ENCODE data around the gene RPL4. TPM values are rescaled to one million over a fixed set of nuclear protein-coding genes. Genes with fewer than 3 reads are reported as not detected.

The RPL4 gene
- total and polyA plus RNA-seq, 9 of the 15 experiments (the other 6 are each of a cell fraction or from before 2014, with no cell fraction given) = 2,055 to 7,760 (median 5,069) TPM

GRCh38 chr15:66482539-66482938, 22.1 kb downstream of the RPL4 start:
- Histone ChIP-seq H2AFZ (ENCODE audit: low read depth, low read length) (no peak overlapping the region), H3K9me3 (replicated peaks; ENCODE audit: control insufficient read depth, insufficient read depth, low read depth, low read length) (no peaks in the 10 kb centered on the region), H4K20me1 (replicated peaks; ENCODE audit: control insufficient read depth, insufficient read depth, low read length) (no peaks in the 10 kb centered on the region; the same call in 1 of the 2 replicates), H3K36me3 (ENCODE audit: control insufficient read depth, insufficient read depth, low read length) (peaks cover 47% of the 10 kb centered on the region), H3K9ac (ENCODE audit: insufficient read depth in 1 of 2, low read depth in 2 of 2, low read length in 2 of 2) (no peak overlapping the region), H3K79me2 (ENCODE audit: control insufficient read depth, insufficient read depth, low read length) (no peaks in the 10 kb centered on the region), H3K9me1 (ENCODE audit: control insufficient read depth, insufficient read depth, low read length) (peaks cover 3% of the 10 kb centered on the region), H3K27me3 (ENCODE audit: control insufficient read depth in 2 of 2, insufficient read depth in 2 of 2, low read length in 2 of 2) (no peaks in the 10 kb centered on the region), H3K4me1 (replicated peaks in 1 of 2; ENCODE audit: control insufficient read depth in 2 of 2, insufficient read depth in 2 of 2, low read length in 2 of 2) (peaks cover 9 to 13% of the 10 kb centered on the region in 2 experiments; a peak in 3 of 5 replicates), H3K27ac (ENCODE audit: extremely low read depth, low read depth, low read length) (no peak overlapping the region), H3K4me3 (no peak overlapping the region), H3K4me2 (ENCODE audit: insufficient read depth, low read length) (no peak overlapping the region)
- no peak for FAIRE-seq
- no peak for DNase-seq (ENCODE audit: extremely low read depth in 1 of 4, low spot score in 3 of 4)
- intact Hi-C loops (cut with micrococcal nuclease) = no loop called here
- in situ Hi-C loops (cut with MboI) = loop anchor here (5.0 kb wide), 1 partner anchor 95 kb away; the partner anchor contains the start of gene MAP2K1
- CTCF ChIA-PET (ENCODE audit: low intra/inter-chr PET ratio) = no interaction called here
- POLR2A ChIA-PET = no interaction called here
- no TSS peak for BruUV-seq (replicated peaks)
- TF ChIP-seq SMARCE1 (IDR thresholded peaks at IDR 0.05) (no peak), ZNF644 (tag; IDR thresholded peaks at IDR 0.05; ENCODE audit: low read depth) (no peak), BRCA1 (IDR thresholded peaks at IDR 0.05) (no peak), BRCA1 (CRISPR knock-in tag; IDR thresholded peaks at IDR 0.05) (no peak), ZNF592 (IDR thresholded peaks at IDR 0.05) (no peak), DDX20 (tag; IDR thresholded peaks at IDR 0.05; ENCODE audit: low read depth) (no peak), ZNF449 (CRISPR knock-in tag; IDR thresholded peaks at IDR 0.05) (no peak), ZNF431 (CRISPR knock-in tag; IDR thresholded peaks at IDR 0.05) (no peak), NFYB (IDR thresholded peaks at IDR 0.05; ENCODE audit: extremely low read depth, insufficient read length) (no peak)
- ATAC-seq = no peak
- 87% methylated on average over 9 of the region's 9 CpGs for WGBS (ENCODE audit: insufficient coverage, low coverage, missing lambda C conversion rate)
